Ovary (tissue), 3 donors: ENCODE data around the gene FSHB.

Experiments used
- CTCF ChIP-seq, 3 donors: fragments of 450-650 bp in 2 of 3; fragments of 200-600 bp in 1 of 3; IDR thresholded peaks; one replicate each; pipeline versions ENCODE4 v1.5.1 to v1.8.0; 2016 to 2022; ENCODE audit warnings: antibody characterized with exemption in 3 of 3, mild to moderate bottlenecking in 1 of 3
- EP300 ChIP-seq: sonication (generic); formaldehyde crosslinking; IDR thresholded peaks from one replicate; pipeline ENCODE4 v1.6.1; 2017; ENCODE audit warnings: antibody characterized with exemption
- POLR2A ChIP-seq: fragments of 450-650 bp; IDR thresholded peaks from one replicate; pipeline ENCODE4 v1.6.1; 2017; ENCODE audit warnings: antibody characterized with exemption, mild to moderate bottlenecking, moderate library complexity
- donor health status: DM: no; HTN: no; CAD: no.

GRCh38 chr11:30192620-30193019 is 38.2 kb upstream of the FSHB start:
- TF ChIP-seq CTCF (IDR thresholded peaks at IDR 0.05) (no peak), POLR2A (no peak), EP300 (no peak)
